ENCODE data around the gene C13orf42. TPM values are rescaled to one million over a fixed set of nuclear protein-coding genes. Genes with fewer than 3 reads are reported as not detected.
A peak's percentile ranks its signal among the peaks of the same experiment; 100 is the strongest.

C13orf42 gene
- total RNA-seq, 3 donors from 2014 or later, result not detected

GRCh38 chr13:51035978-51036377, 75.1 kb downstream of the C13orf42 start:
- no peak for DNase-seq
- intact Hi-C loops (cut with DNase I, micrococcal nuclease), result no loop called here
- Histone ChIP-seq H3K36me3 (ENCODE audit: low read depth) (no peaks in the 10 kb centered on the region), H3K9me3 (no peaks in the 10 kb centered on the region), H3K4me3 (no peak overlapping the region), H3K4me1 (ENCODE audit: low read depth) (no peaks in the 10 kb centered on the region)
- no peak for TF ChIP-seq CTCF (IDR thresholded peaks at IDR 0.05)
- no peak for ATAC-seq

GRCh38 chr13:51035469-51035868, 75.6 kb downstream of the C13orf42 start:
- Histone ChIP-seq H3K36me3 (ENCODE audit: low read depth) (no peaks in the 10 kb centered on the region), H3K4me1 (ENCODE audit: low read depth) (no peaks in the 10 kb centered on the region), H3K4me3 (no peak overlapping the region), H3K9me3 (no peaks in the 10 kb centered on the region)
- TF ChIP-seq CTCF (IDR thresholded peaks at IDR 0.05), result no peak
- intact Hi-C loops (cut with DNase I, micrococcal nuclease), result no loop called here
- ATAC-seq, result no peak
- DNase-seq, result no peak

GRCh38 chr13:51034906-51035305, 76.2 kb downstream of the C13orf42 start:
- DNase-seq (no peak), ATAC-seq (peak; percentile 77)
- no peak for TF ChIP-seq CTCF (IDR thresholded peaks at IDR 0.05)
- intact Hi-C loops (cut with DNase I, micrococcal nuclease), result no loop called here
- Histone ChIP-seq H3K9me3 (no peaks in the 10 kb centered on the region), H3K4me3 (no peak overlapping the region), H3K36me3 (ENCODE audit: low read depth) (no peaks in the 10 kb centered on the region), H3K4me1 (ENCODE audit: low read depth) (no peaks in the 10 kb centered on the region)

GRCh38 chr13:51033421-51034185, 77.5 kb downstream of the C13orf42 start:
- ATAC-seq, result no peak
- H3K4me3 ChIP-seq, result no peak overlapping the region
- DNase-seq, result no peak
- intact Hi-C loops (cut with DNase I, micrococcal nuclease), result no loop called here
- no peak for TF ChIP-seq CTCF (IDR thresholded peaks at IDR 0.05)
- H3K4me1 ChIP-seq (ENCODE audit: low read depth), result no peaks in the 10 kb centered on the region
- H3K36me3 ChIP-seq (ENCODE audit: low read depth), result no peaks in the 10 kb centered on the region
- no peaks in the 10 kb centered on the region for H3K9me3 ChIP-seq

GRCh38 chr13:51032831-51033230, 78.2 kb downstream of the C13orf42 start:
- DNase-seq (no peak), ATAC-seq (no peak)
- TF ChIP-seq CTCF (IDR thresholded peaks at IDR 0.05), result no peak
- H3K4me3 ChIP-seq, result no peak overlapping the region
- intact Hi-C loops (cut with DNase I, micrococcal nuclease), result no loop called here
- H3K9me3 ChIP-seq, result no peaks in the 10 kb centered on the region
- H3K36me3 ChIP-seq (ENCODE audit: low read depth), result no peaks in the 10 kb centered on the region
- H3K4me1 ChIP-seq (ENCODE audit: low read depth), result no peaks in the 10 kb centered on the region

Other genes with a start within 250 kb of the C13orf42 start
- gene RNASEH2B, start 201.5 kb downstream of the C13orf42 start, total RNA-seq, result 10 to 100 TPM; 26.7 to 57.6 (median 31.6) TPM
- 10 to 100 TPM in 1 of 3 donors, 1 to 10 TPM in 2; 1.2 to 15.2 (median 2.1) TPM for gene FAM124A, start 111.1 kb upstream of the C13orf42 start, total RNA-seq
- not detected for gene SERPINE3, start 228.4 kb upstream of the C13orf42 start, total RNA-seq